Measurements from ENCODE around the gene GGN.
"Not testable (repeated sequence)": the region's sequence is repeated elsewhere in the genome, so short reads cannot be mapped to it uniquely, and the experiment has no call there.

GGN gene

DNA sequence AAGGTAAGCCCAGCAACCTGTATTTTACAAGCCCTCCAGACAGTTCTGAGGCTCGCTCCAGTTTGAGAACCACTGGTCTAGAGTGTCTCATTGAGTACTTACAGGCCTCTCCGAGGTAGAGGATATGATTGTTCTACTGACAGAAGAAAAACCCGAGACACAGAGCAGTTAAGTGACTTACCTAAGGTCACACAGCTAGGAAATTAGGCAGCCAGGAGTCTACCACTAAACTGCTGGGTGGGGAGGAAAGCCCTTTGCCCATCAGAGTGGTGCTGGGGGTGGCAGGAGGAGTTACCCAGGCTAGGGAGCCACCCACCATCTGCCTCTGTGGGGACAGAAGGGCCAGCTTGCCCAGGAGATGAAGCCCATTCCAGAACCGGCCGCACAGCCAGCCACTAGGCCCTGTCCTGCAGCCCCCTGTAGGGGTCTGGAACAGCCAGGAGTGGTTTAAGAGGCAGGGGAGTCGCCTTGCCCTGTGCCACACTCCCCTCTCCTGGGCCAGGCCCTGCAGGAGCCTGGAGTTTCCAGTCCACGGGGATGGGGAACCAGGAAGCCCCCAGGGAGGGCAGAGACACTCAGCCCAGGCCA, 37.5 kb upstream of the GGN start:
- Histone ChIP-seq H3K4me3 (ENCODE audit: extremely low read depth, insufficient read depth, low read length, poor library complexity, severe bottlenecking) (no peak overlapping the region), H3K4me1 (ENCODE audit: control insufficient read depth, insufficient read depth, low read length, poor library complexity, severe bottlenecking) (peaks cover 5% of the 10 kb centered on the region), H3K9me3 (ENCODE audit: control insufficient read depth, low read length) (no peaks in the 10 kb centered on the region), H3K36me3 (ENCODE audit: control insufficient read depth, insufficient read depth, low read length) (no peaks in the 10 kb centered on the region), H3K27ac (ENCODE audit: low read depth, low read length, severe bottlenecking) (no peak overlapping the region)
- WGBS, 2 experiments (ENCODE audit: insufficient coverage in 2 of 2), result 76 to 85% methylated on average over 6 of the region's 7 CpGs

GRCh38 chr19:38424272-38424671, 36.4 kb upstream of the GGN start:
- no peak overlapping the region for H3K27ac ChIP-seq (ENCODE audit: low read depth, low read length, severe bottlenecking)
- H3K9me3 ChIP-seq (ENCODE audit: control insufficient read depth, low read length), result no peaks in the 10 kb centered on the region
- no peak overlapping the region for H3K4me3 ChIP-seq (ENCODE audit: extremely low read depth, insufficient read depth, low read length, poor library complexity, severe bottlenecking)
- no peaks in the 10 kb centered on the region for H3K36me3 ChIP-seq (ENCODE audit: control insufficient read depth, insufficient read depth, low read length)
- peaks cover 5% of the 10 kb centered on the region for H3K4me1 ChIP-seq (ENCODE audit: control insufficient read depth, insufficient read depth, low read length, poor library complexity, severe bottlenecking)
- WGBS, 2 experiments (ENCODE audit: insufficient coverage in 2 of 2), result 80 to 86% methylated on average over 3 to 4 of the region's 5 CpGs

GRCh38 chr19:38422438-38422837, 34.6 kb upstream of the GGN start:
- WGBS, 2 experiments (ENCODE audit: insufficient coverage in 2 of 2), result 87 to 92% methylated on average over 5 to 6 of the region's 7 CpGs
- Histone ChIP-seq H3K27ac (ENCODE audit: low read depth, low read length, severe bottlenecking) (no peak overlapping the region), H3K9me3 (ENCODE audit: control insufficient read depth, low read length) (no peaks in the 10 kb centered on the region)

GRCh38 chr19:38421856-38422255, 34.0 kb upstream of the GGN start:
- 89 to 91% methylated on average over 10 to 14 of the region's 14 CpGs for WGBS, 2 experiments (ENCODE audit: insufficient coverage in 2 of 2)
- Histone ChIP-seq H3K27ac (ENCODE audit: low read depth, low read length, severe bottlenecking) (no peak overlapping the region), H3K4me1 (ENCODE audit: control insufficient read depth, insufficient read depth, low read length, poor library complexity, severe bottlenecking) (peaks cover 10% of the 10 kb centered on the region), H3K4me3 (ENCODE audit: extremely low read depth, insufficient read depth, low read length, poor library complexity, severe bottlenecking) (no peak overlapping the region), H3K36me3 (ENCODE audit: control insufficient read depth, insufficient read depth, low read length) (no peaks in the 10 kb centered on the region), H3K9me3 (ENCODE audit: control insufficient read depth, low read length) (no peaks in the 10 kb centered on the region)

More at GRCh38 chr19:38422438-38422837, 34.6 kb upstream of the GGN start:
- no peak overlapping the region for H3K4me3 ChIP-seq (ENCODE audit: extremely low read depth, insufficient read depth, low read length, poor library complexity, severe bottlenecking)
- no peaks in the 10 kb centered on the region for H3K36me3 ChIP-seq (ENCODE audit: control insufficient read depth, insufficient read depth, low read length)
- H3K4me1 ChIP-seq (ENCODE audit: control insufficient read depth, insufficient read depth, low read length, poor library complexity, severe bottlenecking), result peaks cover 8% of the 10 kb centered on the region

GRCh38 chr19:38420935-38421334, 33.1 kb upstream of the GGN start:
- H3K4me1 ChIP-seq (ENCODE audit: control insufficient read depth, insufficient read depth, low read length, poor library complexity, severe bottlenecking), result peaks cover 9% of the 10 kb centered on the region
- H3K9me3 ChIP-seq (ENCODE audit: control insufficient read depth, low read length), result no peaks in the 10 kb centered on the region
- no peaks in the 10 kb centered on the region for H3K36me3 ChIP-seq (ENCODE audit: control insufficient read depth, insufficient read depth, low read length)
- no peak overlapping the region for H3K27ac ChIP-seq (ENCODE audit: low read depth, low read length, severe bottlenecking)
- 92 to 93% methylated on average over 8 to 9 of the region's 9 CpGs for WGBS, 2 experiments (ENCODE audit: insufficient coverage in 2 of 2)
- H3K4me3 ChIP-seq (ENCODE audit: extremely low read depth, insufficient read depth, low read length, poor library complexity, severe bottlenecking), result no peak overlapping the region

GRCh38 chr19:38417544-38418506, 30.0 kb upstream of the GGN start:
- H3K4me3 ChIP-seq (ENCODE audit: extremely low read depth, insufficient read depth, low read length, poor library complexity, severe bottlenecking), result peak overlapping the region; percentile 30
- 9 to 10% methylated on average over 43 to 45 of the region's 49 CpGs for WGBS, 2 experiments (ENCODE audit: insufficient coverage in 2 of 2)
- H3K36me3 ChIP-seq (ENCODE audit: control insufficient read depth, insufficient read depth, low read length), result no peaks in the 10 kb centered on the region
- no peak overlapping the region for H3K27ac ChIP-seq (ENCODE audit: low read depth, low read length, severe bottlenecking)
- H3K4me1 ChIP-seq (ENCODE audit: control insufficient read depth, insufficient read depth, low read length, poor library complexity, severe bottlenecking), result peaks cover 5% of the 10 kb centered on the region
- no peaks in the 10 kb centered on the region for H3K9me3 ChIP-seq (ENCODE audit: control insufficient read depth, low read length)

DNA sequence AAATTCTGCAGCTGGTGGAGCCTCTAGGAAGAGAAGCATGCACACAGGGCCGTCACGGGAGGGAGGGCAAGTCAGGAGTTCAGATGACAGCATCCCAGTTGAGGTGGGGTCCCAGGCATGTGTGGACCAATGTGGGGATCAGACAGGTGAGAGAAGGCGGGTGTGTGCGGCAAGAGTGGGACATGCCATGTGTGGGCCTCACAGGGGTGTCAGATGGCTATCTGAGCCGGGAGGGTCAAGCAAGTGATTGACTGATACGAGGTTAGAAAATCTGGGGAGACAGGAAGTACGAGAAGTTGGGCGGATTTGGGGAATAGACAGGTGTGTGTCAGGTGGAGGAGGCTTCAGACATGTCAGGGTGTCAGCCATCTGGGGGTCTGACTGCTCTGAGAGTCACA, 29.3 kb upstream of the GGN start:
- peaks cover 5% of the 10 kb centered on the region for H3K4me1 ChIP-seq (ENCODE audit: control insufficient read depth, insufficient read depth, low read length, poor library complexity, severe bottlenecking)
- H3K4me3 ChIP-seq (ENCODE audit: extremely low read depth, insufficient read depth, low read length, poor library complexity, severe bottlenecking), result no peak overlapping the region
- no peak overlapping the region for H3K27ac ChIP-seq (ENCODE audit: low read depth, low read length, severe bottlenecking)
- WGBS, 2 experiments (ENCODE audit: insufficient coverage in 2 of 2), result 91% methylated on average over 5 to 8 of the region's 8 CpGs
- no peaks in the 10 kb centered on the region for H3K9me3 ChIP-seq (ENCODE audit: control insufficient read depth, low read length)
- H3K36me3 ChIP-seq (ENCODE audit: control insufficient read depth, insufficient read depth, low read length), result no peaks in the 10 kb centered on the region

DNA sequence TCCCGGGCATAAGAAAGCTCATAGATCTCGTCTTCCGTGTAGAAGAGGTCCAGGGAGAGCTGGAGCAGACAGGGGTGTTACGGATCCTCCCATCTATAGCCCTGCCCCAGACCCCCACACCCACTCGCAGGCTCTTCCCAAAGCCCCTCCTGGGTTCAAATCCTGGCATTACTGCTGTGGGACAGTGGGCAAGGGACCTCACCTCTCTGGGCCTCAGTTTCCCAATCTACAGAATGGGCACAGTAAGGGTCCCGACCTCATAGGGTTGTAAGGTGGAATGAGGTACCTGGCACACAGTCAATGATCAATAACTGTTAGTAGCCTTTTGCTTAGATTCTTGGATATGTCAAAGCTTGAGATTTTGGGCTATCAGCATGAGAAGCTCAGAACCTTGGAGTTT, 25.6 kb upstream of the GGN start:
- Histone ChIP-seq H3K4me1 (ENCODE audit: control insufficient read depth, insufficient read depth, low read length, poor library complexity, severe bottlenecking) (peaks cover 5% of the 10 kb centered on the region), H3K4me3 (ENCODE audit: extremely low read depth, insufficient read depth, low read length, poor library complexity, severe bottlenecking) (no peak overlapping the region), H3K27ac (ENCODE audit: low read depth, low read length, severe bottlenecking) (no peak overlapping the region), H3K36me3 (ENCODE audit: control insufficient read depth, insufficient read depth, low read length) (no peaks in the 10 kb centered on the region), H3K9me3 (ENCODE audit: control insufficient read depth, low read length) (no peaks in the 10 kb centered on the region)
- WGBS, 2 experiments (ENCODE audit: insufficient coverage in 2 of 2), result 93 to 100% methylated on average over 3 of the region's 6 CpGs

GRCh38 chr19:38412961-38413360, 25.1 kb upstream of the GGN start:
- Histone ChIP-seq H3K4me1 (ENCODE audit: control insufficient read depth, insufficient read depth, low read length, poor library complexity, severe bottlenecking) (peaks cover 5% of the 10 kb centered on the region), H3K9me3 (ENCODE audit: control insufficient read depth, low read length) (no peaks in the 10 kb centered on the region), H3K27ac (ENCODE audit: low read depth, low read length, severe bottlenecking) (no peak overlapping the region), H3K4me3 (ENCODE audit: extremely low read depth, insufficient read depth, low read length, poor library complexity, severe bottlenecking) (no peak overlapping the region), H3K36me3 (ENCODE audit: control insufficient read depth, insufficient read depth, low read length) (no peaks in the 10 kb centered on the region)
- WGBS, 2 experiments (ENCODE audit: insufficient coverage in 2 of 2), result 73 to 86% methylated on average over 5 to 8 of the region's 11 CpGs

GRCh38 chr19:38412491-38412890, 24.7 kb upstream of the GGN start:
- peaks cover 2% of the 10 kb centered on the region for H3K4me1 ChIP-seq (ENCODE audit: control insufficient read depth, insufficient read depth, low read length, poor library complexity, severe bottlenecking)
- no peak overlapping the region for H3K27ac ChIP-seq (ENCODE audit: low read depth, low read length, severe bottlenecking)
- no peaks in the 10 kb centered on the region for H3K36me3 ChIP-seq (ENCODE audit: control insufficient read depth, insufficient read depth, low read length)
- no peaks in the 10 kb centered on the region for H3K9me3 ChIP-seq (ENCODE audit: control insufficient read depth, low read length)
- no peak overlapping the region for H3K4me3 ChIP-seq (ENCODE audit: extremely low read depth, insufficient read depth, low read length, poor library complexity, severe bottlenecking)
- 88 to 94% methylated on average over 7 to 8 of the region's 8 CpGs for WGBS, 2 experiments (ENCODE audit: insufficient coverage in 2 of 2)

GRCh38 chr19:38411898-38412297, 24.1 kb upstream of the GGN start:
- WGBS, 2 experiments (ENCODE audit: insufficient coverage in 2 of 2), result 87 to 96% methylated on average over 3 to 4 of the region's 5 CpGs
- not testable (repeated sequence) for H3K9me3 ChIP-seq (ENCODE audit: control insufficient read depth, low read length); H3K4me1 ChIP-seq (ENCODE audit: control insufficient read depth, insufficient read depth, low read length, poor library complexity, severe bottlenecking); H3K27ac ChIP-seq (ENCODE audit: low read depth, low read length, severe bottlenecking); H3K4me3 ChIP-seq (ENCODE audit: extremely low read depth, insufficient read depth, low read length, poor library complexity, severe bottlenecking); H3K36me3 ChIP-seq (ENCODE audit: control insufficient read depth, insufficient read depth, low read length)

Measured in mesodermal cell (in vitro differentiated cells).